D341Med (cell line): ENCODE measurements around the gene FIGNL1.
A peak's percentile ranks its signal among the peaks of the same experiment; 100 is the strongest.

ENCODE experiments used
- DNase-seq: peaks from one replicate; pipeline ENCODE4 v3.0.0; 2012; ENCODE audit warnings: low spot score

FIGNL1 gene

GRCh38 chr7:50427518-50427917 lies 22.6 kb downstream of the FIGNL1 start:
- DNase-seq: no peak

- DNase-seq: no peak
These were observed 23.7 kb downstream of the FIGNL1 start for GRCh38 chr7:50426280-50427045.

GRCh38 chr7:50425318-50425717 lies 24.8 kb downstream of the FIGNL1 start:
- no peak for DNase-seq

GRCh38 chr7:50423860-50424259 lies 26.3 kb downstream of the FIGNL1 start:
- no peak for DNase-seq

- DNase-seq: no peak
These were observed 27.3 kb downstream of the FIGNL1 start for GRCh38 chr7:50422858-50423257.

GRCh38 chr7:50421043-50421442 lies 29.1 kb downstream of the FIGNL1 start:
- no peak for DNase-seq

- DNase-seq: no peak
These were observed 31.4 kb downstream of the FIGNL1 start for GRCh38 chr7:50418526-50419290.

GRCh38 chr7:50418086-50418515 lies 32.0 kb downstream of the FIGNL1 start:
- peak; percentile 83 for DNase-seq

- DNase-seq: no peak
These were observed 33.5 kb downstream of the FIGNL1 start for GRCh38 chr7:50416527-50417182.

GRCh38 chr7:50415844-50416364 lies 34.2 kb downstream of the FIGNL1 start:
- no peak for DNase-seq

GRCh38 chr7:50413561-50413960 lies 36.6 kb downstream of the FIGNL1 start:
- DNase-seq: no peak

- DNase-seq: no peak
These were observed 37.2 kb downstream of the FIGNL1 start for GRCh38 chr7:50412973-50413372.

- DNase-seq: no peak
These were observed 38.8 kb downstream of the FIGNL1 start for GRCh38 chr7:50411332-50411731.

GRCh38 chr7:50409856-50410745 lies 40.0 kb downstream of the FIGNL1 start:
- DNase-seq: no peak

- no peak for DNase-seq
These were observed 43.2 kb downstream of the FIGNL1 start for GRCh38 chr7:50406935-50407334.

GRCh38 chr7:50405221-50405620 lies 44.9 kb downstream of the FIGNL1 start:
- no peak for DNase-seq

- no peak for DNase-seq
These were observed 45.8 kb downstream of the FIGNL1 start for GRCh38 chr7:50404392-50404791.

GRCh38 chr7:50400114-50400513 lies 50.0 kb downstream of the FIGNL1 start:
- DNase-seq: no peak

- no peak for DNase-seq
These were observed 50.5 kb downstream of the FIGNL1 start for GRCh38 chr7:50399635-50400034.

GRCh38 chr7:50399206-50399605 lies 50.9 kb downstream of the FIGNL1 start:
- DNase-seq: no peak

- no peak for DNase-seq
These were observed 52.2 kb downstream of the FIGNL1 start for GRCh38 chr7:50397971-50398324.
